ENCODE data around the gene FRMPD1.

DNA sequence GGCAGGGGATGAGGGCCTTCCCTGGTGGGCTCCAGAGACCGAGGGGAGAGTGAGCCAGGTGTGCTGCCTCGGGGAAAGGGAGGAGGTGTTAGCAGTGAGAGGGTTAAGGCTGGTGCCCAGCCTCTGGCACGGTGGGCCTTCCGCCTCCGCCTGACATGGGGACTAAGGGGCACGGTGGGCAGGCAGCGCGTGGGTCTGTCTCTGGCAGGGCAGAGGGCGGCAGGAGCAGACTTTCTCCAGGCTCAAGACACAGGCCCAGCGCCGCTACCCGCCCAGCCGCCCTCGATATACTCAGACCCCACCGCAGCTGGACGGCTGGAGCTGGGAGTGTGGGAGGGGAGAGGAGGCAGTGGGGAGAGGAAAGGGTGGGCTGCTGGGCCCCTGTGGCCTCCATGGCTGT lies 14.9 kb upstream of the FRMPD1 start:
- TF ChIP-seq, protein P1, sequence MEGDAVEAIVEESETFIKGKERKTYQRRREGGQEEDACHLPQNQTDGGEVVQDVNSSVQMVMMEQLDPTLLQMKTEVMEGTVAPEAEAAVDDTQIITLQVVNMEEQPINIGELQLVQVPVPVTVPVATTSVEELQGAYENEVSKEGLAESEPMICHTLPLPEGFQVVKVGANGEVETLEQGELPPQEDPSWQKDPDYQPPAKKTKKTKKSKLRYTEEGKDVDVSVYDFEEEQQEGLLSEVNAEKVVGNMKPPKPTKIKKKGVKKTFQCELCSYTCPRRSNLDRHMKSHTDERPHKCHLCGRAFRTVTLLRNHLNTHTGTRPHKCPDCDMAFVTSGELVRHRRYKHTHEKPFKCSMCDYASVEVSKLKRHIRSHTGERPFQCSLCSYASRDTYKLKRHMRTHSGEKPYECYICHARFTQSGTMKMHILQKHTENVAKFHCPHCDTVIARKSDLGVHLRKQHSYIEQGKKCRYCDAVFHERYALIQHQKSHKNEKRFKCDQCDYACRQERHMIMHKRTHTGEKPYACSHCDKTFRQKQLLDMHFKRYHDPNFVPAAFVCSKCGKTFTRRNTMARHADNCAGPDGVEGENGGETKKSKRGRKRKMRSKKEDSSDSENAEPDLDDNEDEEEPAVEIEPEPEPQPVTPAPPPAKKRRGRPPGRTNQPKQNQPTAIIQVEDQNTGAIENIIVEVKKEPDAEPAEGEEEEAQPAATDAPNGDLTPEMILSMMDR (IDR thresholded peaks at IDR 0.05): no peak
- TF ChIP-seq POLR2A (IDR thresholded peaks at IDR 0.05): no peak

Measured in heart left ventricle (tissue), 13 donors.